HEK293 (cell line): Measurements from ENCODE around the gene ALOX5.

ENCODE experiments used
- CTCF ChIA-PET: fragments of 350-600 bp; formaldehyde crosslinking; extraction: SDS; loops from one replicate; lab custom pipeline; 2021; ENCODE audit warnings: antibody characterized with exemption; lab: Yijun Ruan, JAX
- POLR2A ChIA-PET: fragments of 300-600 bp; formaldehyde crosslinking; extraction: SDS; loops from one replicate; lab custom pipeline; 2020; ENCODE audit warnings: antibody characterized with exemption, inconsistent platforms; lab: Yijun Ruan, JAX
- H3K27ac ChIP-seq: fragments of 200-500 bp; sonication (Bioruptor generic); 2 replicates; pipeline ENCODE4 v1.5.1; 2014; ENCODE audit warnings: low read depth, low read length, control low read depth, inconsistent platforms; ENCODE audit errors: extremely low read depth
- H3K36me3 ChIP-seq, 2 experiments: fragments of 200-500 bp in 1 of 2; sonication (Bioruptor generic) in 1 of 2; 1 replicate in 1 of 2; 2 replicates in 1 of 2; pipeline ENCODE4 v1.5.1; 2014 to 2017; ENCODE audit warnings: inconsistent platforms in 2 of 2, low read length in 2 of 2; ENCODE audit not compliant: control insufficient read depth in 2 of 2, insufficient read depth in 1 of 2
- H3K4me1 ChIP-seq: fragments of 200-500 bp; sonication (Bioruptor generic); 2 replicates; pipeline ENCODE4 v1.5.1; 2014; ENCODE audit warnings: mild to moderate bottlenecking, low read length, inconsistent platforms; ENCODE audit not compliant: control insufficient read depth, insufficient read depth
- H3K4me3 ChIP-seq: 2 replicates; pipeline ENCODE4 v1.5.1; 2011; ENCODE audit warnings: low read depth, mild to moderate bottlenecking, control low read depth, low read length, moderate library complexity
- H3K9me3 ChIP-seq: fragments of 200-500 bp; sonication (Bioruptor generic); 2 replicates; pipeline ENCODE4 v1.5.1; 2014; ENCODE audit warnings: low read depth, low read length, inconsistent platforms; ENCODE audit not compliant: control insufficient read depth, insufficient read depth
- BCL11B ChIP-seq: fragments of 450-650 bp; formaldehyde crosslinking; IDR thresholded peaks from 2 replicates; pipeline ENCODE4 v1.5.1; 2016; ENCODE audit warnings: low read depth, missing biosample characterization, missing genetic modification characterization
- REPIN1 ChIP-seq: fragments of 450-650 bp; formaldehyde crosslinking; IDR thresholded peaks from 2 replicates; pipeline ENCODE4 v1.5.1; 2017; ENCODE audit warnings: missing biosample characterization, missing genetic modification characterization, low read depth
- YY1 ChIP-seq: fragments of 450-650 bp; formaldehyde crosslinking; IDR thresholded peaks from 2 replicates; pipeline ENCODE4 v1.5.1; 2018; ENCODE audit warnings: missing biosample characterization, missing genetic modification characterization
- ZNF350 ChIP-seq: fragments of 450-650 bp; formaldehyde crosslinking; IDR thresholded peaks from 2 replicates; pipeline ENCODE4 v1.5.0; 2017; ENCODE audit warnings: missing biosample characterization, mild to moderate bottlenecking, missing genetic modification characterization
- TF ChIP-seq, protein P1 (sequence below): fragments of 450-650 bp; formaldehyde crosslinking; IDR thresholded peaks from 2 replicates; pipeline ENCODE4 v1.5.1; 2016; ENCODE audit warnings: missing biosample characterization, missing genetic modification characterization
- TF ChIP-seq, protein P2 (sequence below): fragments of 450-650 bp; formaldehyde crosslinking; conservative IDR thresholded peaks from 2 replicates; pipeline ENCODE4 v1.5.1; 2016; ENCODE audit warnings: low read depth, missing biosample characterization, missing genetic modification characterization
- TF ChIP-seq, protein P3 (sequence below): fragments of 450-650 bp; formaldehyde crosslinking; IDR thresholded peaks from 2 replicates; pipeline ENCODE4 v1.5.1; 2016; ENCODE audit warnings: missing biosample characterization, missing genetic modification characterization
- TF ChIP-seq, protein P4 (sequence below): fragments of 450-650 bp; formaldehyde crosslinking; IDR thresholded peaks from 2 replicates; pipeline ENCODE4 v1.5.1; 2017; ENCODE audit warnings: missing biosample characterization, missing genetic modification characterization

ALOX5 gene

DNA sequence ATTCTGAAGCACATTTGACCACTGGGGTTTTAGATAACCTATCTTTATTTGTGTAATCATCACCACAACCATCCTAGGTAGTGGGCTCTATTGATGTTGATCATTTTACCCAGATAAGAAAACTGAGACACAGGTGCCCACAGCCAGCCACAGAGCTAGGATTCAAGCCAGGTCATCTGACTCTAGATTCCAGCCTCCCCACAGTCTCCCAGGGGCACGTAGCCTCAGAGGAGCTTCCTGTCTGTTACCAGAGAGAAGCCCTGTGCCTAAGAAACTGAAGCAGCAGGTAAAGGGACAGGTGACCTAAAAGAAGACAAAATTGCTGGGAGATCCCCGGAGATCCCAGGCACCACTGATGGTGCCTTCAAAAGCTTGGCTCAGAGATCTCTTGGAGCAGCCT lies 55.8 kb downstream of the ALOX5 start:
- H3K9me3 ChIP-seq, result no peaks in the 10 kb centered on the region
- CTCF ChIA-PET, result interaction anchor here (0.5 kb wide), 1 partner anchor 38 kb away, joined by 4 read pairs; no protein-coding TSS in a partner anchor
- no peak for TF ChIP-seq BCL11B (tag by site-specific recombination)
- TF ChIP-seq, protein P1, sequence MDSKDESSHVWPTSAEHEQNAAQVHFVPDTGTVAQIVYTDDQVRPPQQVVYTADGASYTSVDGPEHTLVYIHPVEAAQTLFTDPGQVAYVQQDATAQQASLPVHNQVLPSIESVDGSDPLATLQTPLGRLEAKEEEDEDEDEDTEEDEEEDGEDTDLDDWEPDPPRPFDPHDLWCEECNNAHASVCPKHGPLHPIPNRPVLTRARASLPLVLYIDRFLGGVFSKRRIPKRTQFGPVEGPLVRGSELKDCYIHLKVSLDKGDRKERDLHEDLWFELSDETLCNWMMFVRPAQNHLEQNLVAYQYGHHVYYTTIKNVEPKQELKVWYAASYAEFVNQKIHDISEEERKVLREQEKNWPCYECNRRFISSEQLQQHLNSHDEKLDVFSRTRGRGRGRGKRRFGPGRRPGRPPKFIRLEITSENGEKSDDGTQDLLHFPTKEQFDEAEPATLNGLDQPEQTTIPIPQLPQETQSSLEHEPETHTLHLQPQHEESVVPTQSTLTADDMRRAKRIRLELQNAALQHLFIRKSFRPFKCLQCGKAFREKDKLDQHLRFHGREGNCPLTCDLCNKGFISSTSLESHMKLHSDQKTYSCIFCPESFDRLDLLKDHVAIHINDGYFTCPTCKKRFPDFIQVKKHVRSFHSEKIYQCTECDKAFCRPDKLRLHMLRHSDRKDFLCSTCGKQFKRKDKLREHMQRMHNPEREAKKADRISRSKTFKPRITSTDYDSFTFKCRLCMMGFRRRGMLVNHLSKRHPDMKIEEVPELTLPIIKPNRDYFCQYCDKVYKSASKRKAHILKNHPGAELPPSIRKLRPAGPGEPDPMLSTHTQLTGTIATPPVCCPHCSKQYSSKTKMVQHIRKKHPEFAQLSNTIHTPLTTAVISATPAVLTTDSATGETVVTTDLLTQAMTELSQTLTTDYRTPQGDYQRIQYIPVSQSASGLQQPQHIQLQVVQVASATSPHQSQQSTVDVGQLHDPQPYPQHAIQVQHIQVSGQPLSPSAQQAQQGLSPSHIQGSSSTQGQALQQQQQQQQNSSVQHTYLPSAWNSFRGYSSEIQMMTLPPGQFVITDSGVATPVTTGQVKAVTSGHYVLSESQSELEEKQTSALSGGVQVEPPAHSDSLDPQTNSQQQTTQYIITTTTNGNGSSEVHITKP (tag by site-specific recombination), result no peak
- TF ChIP-seq ZNF350, result no peak
- TF ChIP-seq, protein P2, sequence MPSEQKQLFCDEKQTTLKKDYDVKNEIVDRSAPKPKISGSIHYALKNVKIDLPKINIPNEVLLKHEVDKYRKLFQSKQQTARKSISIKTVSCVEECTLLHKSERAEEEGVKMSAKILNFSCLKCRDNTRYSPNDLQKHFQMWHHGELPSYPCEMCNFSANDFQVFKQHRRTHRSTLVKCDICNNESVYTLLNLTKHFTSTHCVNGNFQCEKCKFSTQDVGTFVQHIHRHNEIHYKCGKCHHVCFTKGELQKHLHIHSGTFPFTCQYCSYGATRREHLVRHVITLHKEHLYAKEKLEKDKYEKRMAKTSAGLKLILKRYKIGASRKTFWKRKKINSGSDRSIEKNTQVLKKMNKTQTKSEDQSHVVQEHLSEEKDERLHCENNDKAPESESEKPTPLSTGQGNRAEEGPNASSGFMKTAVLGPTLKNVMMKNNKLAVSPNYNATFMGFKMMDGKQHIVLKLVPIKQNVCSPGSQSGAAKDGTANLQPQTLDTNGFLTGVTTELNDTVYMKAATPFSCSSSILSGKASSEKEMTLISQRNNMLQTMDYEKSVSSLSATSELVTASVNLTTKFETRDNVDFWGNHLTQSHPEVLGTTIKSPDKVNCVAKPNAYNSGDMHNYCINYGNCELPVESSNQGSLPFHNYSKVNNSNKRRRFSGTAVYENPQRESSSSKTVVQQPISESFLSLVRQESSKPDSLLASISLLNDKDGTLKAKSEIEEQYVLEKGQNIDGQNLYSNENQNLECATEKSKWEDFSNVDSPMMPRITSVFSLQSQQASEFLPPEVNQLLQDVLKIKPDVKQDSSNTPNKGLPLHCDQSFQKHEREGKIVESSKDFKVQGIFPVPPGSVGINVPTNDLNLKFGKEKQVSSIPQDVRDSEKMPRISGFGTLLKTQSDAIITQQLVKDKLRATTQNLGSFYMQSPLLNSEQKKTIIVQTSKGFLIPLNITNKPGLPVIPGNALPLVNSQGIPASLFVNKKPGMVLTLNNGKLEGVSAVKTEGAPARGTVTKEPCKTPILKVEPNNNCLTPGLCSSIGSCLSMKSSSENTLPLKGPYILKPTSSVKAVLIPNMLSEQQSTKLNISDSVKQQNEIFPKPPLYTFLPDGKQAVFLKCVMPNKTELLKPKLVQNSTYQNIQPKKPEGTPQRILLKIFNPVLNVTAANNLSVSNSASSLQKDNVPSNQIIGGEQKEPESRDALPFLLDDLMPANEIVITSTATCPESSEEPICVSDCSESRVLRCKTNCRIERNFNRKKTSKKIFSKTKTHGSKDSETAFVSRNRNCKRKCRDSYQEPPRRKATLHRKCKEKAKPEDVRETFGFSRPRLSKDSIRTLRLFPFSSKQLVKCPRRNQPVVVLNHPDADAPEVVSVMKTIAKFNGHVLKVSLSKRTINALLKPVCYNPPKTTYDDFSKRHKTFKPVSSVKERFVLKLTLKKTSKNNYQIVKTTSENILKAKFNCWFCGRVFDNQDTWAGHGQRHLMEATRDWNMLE (tag by site-specific recombination), result no peak
- no peak for TF ChIP-seq REPIN1 (tag by site-specific recombination)
- TF ChIP-seq YY1 (tag by site-specific recombination), result no peak
- POLR2A ChIA-PET, result no interaction called here
- no peak overlapping the region for H3K4me3 ChIP-seq
- H3K36me3 ChIP-seq, result no peaks in the 10 kb centered on the region
- H3K4me1 ChIP-seq, result no peaks in the 10 kb centered on the region
- H3K27ac ChIP-seq, result no peak overlapping the region

DNA sequence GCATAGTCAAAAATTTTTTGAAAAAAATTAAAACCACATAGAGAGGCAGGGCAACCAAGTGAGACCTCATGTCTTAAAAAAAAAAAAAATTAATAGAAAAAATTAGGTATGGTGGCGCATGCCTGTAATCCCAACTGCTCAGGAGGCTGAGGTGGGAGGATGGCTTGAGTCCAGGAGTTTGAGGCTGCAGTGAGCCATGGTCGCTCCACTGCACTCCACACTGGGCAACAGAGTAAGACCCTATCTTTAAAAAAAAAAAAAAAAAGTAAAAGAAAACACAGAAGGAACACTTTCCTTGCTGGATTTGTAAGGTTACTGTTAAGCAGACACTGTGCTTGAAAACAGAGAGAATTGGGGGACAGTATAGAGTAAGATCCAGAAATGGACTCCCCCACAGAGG lies 58.1 kb downstream of the ALOX5 start:
- TF ChIP-seq, protein P3, sequence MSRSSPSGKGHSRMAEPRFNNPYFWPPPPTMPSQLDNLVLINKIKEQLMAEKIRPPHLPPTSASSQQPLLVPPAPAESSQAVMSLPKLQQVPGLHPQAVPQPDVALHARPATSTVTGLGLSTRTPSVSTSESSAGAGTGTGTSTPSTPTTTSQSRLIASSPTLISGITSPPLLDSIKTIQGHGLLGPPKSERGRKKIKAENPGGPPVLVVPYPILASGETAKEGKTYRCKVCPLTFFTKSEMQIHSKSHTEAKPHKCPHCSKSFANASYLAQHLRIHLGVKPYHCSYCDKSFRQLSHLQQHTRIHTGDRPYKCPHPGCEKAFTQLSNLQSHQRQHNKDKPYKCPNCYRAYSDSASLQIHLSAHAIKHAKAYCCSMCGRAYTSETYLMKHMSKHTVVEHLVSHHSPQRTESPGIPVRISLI (tag by site-specific recombination), result 0 out of 2 replicates have a peak, but pooled peaks have one; percentile 33
- TF ChIP-seq, protein P4, sequence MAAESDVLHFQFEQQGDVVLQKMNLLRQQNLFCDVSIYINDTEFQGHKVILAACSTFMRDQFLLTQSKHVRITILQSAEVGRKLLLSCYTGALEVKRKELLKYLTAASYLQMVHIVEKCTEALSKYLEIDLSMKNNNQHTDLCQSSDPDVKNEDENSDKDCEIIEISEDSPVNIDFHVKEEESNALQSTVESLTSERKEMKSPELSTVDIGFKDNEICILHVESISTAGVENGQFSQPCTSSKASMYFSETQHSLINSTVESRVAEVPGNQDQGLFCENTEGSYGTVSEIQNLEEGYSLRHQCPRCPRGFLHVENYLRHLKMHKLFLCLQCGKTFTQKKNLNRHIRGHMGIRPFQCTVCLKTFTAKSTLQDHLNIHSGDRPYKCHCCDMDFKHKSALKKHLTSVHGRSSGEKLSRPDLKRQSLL (tag by site-specific recombination), result no peak
- no peaks in the 10 kb centered on the region for H3K36me3 ChIP-seq
- H3K4me3 ChIP-seq, result no peak overlapping the region
- no peaks in the 10 kb centered on the region for H3K9me3 ChIP-seq
- ChIA-PET POLR2A (no interaction called here), CTCF (no interaction called here)
- no peak overlapping the region for H3K27ac ChIP-seq
- H3K4me1 ChIP-seq, result no peaks in the 10 kb centered on the region
